HG03097 (cell line): ENCODE data around the gene HYAL3.
"Not testable (repeated sequence)": the region's sequence is repeated elsewhere in the genome, so short reads cannot be mapped to it uniquely, and the experiment has no call there.

Experiments used
- ATAC-seq: cut with Tn5 transposase; IDR thresholded peaks from one replicate; pipeline ENCODE4 v1.9.1; 2021; ENCODE audit not compliant: unreplicated experiment, low FRiP score

The HYAL3 gene

DNA sequence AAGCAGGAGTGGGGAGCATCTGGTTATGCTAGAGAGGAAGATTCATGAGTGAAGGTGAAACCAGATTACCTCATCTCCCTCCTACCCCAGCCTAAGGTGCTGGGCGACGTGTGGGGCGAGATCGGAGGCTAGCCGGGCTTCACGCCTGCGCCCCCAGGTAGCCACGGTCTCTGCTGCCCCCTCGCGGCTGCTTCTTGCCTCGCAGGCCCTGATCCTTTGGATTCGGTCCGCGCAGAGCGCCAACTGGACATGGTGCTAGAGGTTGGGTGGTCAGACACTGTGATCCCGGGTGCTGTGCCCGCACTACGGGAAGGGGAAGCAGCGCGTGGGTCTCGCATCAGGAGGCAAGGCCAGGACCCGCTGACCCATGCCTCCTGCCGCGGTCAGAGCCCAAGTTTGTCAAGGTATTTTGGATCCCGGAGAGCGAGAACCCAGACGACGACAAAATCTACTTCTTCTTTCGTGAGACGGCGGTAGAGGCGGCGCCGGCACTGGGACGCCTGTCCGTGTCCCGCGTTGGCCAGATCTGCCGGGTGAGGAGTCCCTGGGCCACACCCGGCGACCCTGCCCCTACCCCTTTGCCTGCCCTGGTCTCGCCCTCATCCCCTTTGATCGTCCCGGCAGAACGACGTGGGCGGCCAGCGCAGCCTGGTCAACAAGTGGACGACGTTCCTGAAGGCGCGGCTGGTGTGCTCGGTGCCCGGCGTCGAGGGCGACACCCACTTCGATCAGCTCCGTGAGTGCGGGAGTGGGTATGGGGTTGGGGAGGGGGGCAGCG lies 26.1 kb downstream of the HYAL3 start:
- peak; percentile 81 for ATAC-seq

- ATAC-seq, result not testable (repeated sequence)
Measured at GRCh38 chr3:50272538-50272910, 26.7 kb downstream of the HYAL3 start.

DNA sequence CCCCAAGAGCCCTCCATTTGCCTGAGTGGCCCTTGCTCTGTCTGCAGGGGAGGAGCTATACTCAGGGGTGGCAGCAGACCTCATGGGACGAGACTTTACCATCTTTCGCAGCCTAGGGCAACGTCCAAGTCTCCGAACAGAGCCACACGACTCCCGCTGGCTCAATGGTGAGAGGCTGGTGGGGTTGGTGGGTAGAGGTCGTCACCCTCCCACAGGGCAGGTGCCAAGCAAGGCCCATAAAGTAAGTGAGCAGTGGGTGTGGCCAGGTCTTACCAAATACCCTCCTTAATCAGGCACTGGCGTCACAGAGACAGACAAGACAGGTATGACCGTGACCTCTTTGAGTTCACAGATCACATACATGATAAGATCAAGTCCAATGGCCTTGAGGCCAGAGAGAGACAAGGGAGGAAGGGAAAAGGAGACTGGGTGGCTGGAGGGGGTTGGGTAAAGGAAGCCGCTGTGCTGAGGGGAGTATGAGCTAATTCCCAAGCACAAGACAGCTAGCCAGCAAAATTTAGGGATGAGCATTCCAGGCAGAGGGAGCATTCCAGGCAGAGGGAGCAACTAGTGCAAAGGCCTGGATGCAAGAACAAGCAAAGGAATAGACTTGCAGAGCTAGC lies 27.8 kb downstream of the HYAL3 start:
- ATAC-seq, result no peak

DNA sequence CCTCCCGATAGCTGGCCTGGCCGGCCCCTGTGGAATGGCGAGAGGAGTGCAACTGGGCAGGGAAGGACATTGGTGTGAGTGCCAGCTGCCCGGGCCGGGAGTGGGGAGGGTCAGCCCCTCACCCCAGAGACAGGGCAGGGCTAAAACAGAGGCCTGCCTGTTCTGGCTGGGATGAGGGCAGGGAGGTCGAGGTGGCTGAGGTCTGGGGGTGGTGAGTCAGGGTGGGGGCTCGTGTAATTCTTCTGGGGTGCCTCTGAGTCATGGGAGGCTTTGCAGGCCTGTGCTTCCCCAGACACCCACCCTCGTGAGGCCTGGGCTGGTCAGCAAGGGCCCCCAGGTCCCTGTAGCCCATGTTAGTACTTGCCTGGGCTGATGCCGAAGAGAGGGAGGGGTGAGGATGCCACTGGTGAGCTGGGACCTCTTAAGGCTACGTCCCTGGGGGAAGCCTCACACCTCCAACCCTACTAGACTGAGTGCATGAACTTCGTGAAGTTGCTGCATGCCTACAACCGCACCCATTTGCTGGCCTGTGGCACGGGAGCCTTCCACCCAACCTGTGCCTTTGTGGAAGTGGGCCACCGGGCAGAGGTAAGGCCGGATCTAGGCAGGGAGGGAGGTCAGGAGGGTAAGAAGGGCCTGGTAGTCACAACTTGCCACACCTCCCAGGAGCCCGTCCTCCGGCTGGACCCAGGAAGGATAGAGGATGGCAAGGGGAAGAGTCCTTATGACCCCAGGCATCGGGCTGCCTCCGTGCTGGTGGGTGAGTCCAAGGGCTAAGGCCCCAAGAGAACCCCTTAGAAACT lies 28.6 kb downstream of the HYAL3 start:
- no peak for ATAC-seq

GRCh38 chr3:50269977-50270413 lies 29.2 kb downstream of the HYAL3 start:
- no peak for ATAC-seq

GRCh38 chr3:50269460-50269859 lies 29.7 kb downstream of the HYAL3 start:
- ATAC-seq, result no peak

GRCh38 chr3:50268703-50269451 lies 30.3 kb downstream of the HYAL3 start, which contains the start of gene SEMA3B:
Gene SEMA3B (plus strand): TSS chr3:50269147. CDS start chr3:50269241, 94 bp downstream.
- ATAC-seq, result no peak

DNA sequence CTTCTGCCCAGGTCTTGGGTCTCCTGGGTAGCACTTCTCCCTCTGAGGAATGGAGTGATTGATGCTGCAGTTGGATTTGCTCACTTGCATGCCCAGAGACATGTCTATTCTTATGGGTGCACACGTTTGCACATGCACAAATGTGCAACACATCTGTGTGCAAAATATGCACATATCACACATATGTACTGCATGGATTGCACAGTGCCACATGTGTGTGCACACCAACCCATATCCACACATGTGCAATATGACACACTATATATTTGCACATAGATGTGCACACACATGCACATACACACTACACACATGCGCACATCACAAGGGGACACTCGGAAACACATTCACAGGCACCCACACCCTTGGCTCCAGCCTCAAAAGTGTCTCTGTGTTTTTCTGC lies 30.9 kb downstream of the HYAL3 start:
- ATAC-seq, result no peak

DNA sequence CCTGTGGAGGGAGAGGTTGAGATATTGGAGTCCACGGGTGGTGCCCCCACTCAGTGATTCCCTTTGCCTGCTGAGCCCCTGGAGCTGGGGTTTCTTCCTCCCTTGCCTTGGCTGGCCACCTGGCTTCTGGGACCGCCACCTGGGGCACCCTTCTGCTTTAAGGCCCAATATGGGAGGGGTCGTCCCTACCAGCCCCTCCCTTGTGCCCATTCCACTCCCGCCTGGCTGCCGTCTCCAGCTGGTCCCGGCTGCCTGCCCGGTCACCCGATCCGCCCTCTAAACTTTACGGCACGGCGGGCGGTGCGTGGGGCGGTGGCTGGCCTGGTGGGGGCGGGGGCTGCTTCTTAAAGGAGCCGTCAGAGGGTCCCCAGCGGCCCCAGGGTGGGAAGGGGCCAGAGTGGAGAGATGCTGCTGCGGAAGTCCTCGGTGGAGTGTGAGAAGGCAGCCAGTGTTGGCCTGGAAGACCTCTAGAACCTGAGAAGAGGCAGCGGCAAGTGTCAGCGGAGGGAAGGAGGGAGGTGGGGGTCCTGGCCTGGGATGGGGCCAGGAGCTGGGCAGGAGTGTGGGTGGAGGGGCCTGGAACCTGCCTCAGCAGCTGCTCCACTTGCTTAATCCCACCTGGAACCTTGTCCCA lies 31.8 kb downstream of the HYAL3 start:
- no peak for ATAC-seq

DNA sequence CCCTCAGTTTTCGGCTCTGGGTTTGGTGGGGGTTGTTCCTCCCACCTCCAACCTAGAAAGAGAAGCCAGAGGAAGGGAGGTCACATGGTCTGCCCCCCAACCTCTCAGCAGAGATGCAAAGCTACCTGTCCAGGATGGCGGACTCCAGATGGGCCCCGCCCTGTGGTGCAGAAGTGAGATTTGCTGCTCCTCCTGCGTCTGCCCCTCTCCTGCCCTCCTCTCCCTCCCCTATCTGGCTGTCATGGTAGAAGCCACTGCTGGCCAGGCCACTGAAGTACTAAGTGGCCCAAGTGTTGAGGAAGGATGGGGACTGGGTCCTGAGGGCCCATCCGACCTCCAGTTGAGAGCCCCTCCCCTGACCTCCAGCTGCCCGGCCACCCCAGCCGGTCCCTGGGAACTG lies 32.4 kb downstream of the HYAL3 start:
- no peak for ATAC-seq

- no peak for ATAC-seq
Measured at GRCh38 chr3:50266017-50266416, 33.2 kb downstream of the HYAL3 start.

GRCh38 chr3:50265571-50265970 lies 33.6 kb downstream of the HYAL3 start:
- ATAC-seq, result no peak

DNA sequence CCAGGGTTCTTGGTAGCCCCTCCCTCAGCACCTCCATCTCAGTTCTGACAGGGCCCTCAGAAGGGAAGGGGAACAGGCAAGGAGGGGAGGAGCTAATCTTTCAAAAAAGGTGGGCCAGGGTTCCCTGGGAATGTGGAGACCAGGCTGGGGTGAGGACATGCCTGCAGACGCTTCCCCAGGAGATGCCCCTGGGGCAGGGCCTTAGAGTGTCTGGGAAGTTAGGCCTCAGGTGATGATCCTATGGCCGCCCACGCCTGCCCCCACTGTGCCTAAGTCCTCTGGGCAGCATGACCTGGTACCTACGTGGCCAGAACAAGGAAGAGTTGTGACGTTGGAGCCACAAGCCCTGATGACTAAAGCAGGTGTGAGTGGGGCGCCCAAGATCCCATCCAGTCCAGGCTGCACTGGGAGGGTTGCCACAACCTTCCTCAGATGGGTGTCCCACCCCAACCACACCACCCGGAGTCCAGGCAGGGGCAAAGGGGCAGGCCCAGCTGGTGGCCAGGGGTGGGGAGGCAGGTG lies 34.2 kb downstream of the HYAL3 start:
- no peak for ATAC-seq

DNA sequence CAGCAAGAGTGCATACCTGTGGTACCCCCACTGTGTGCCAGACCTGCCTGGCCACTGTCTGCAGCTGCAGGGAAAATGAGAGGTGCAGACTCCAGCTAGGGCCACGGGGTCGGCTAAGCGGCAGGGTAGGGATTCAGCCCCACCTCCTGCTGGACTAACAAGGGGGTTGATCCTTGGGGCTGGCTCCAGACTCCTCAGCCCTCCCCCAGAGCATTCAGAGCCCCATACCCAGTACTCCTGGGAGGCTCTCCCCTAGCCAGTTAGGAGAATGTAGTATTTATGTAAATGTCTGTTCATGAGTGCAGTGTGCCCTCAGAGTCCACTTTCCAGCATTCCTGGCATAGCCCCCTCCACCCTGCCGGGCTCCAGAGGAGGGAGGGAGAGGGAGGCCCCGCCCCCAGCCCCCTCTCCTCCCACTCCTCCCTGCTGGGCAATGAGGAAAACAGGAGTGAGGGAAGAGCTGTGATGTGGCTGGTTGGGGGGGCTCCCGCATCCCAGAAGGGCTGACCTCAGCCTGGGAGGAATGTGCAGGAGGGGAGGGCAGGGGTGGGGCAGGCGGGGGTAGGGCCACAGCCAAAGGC lies 34.7 kb downstream of the HYAL3 start:
- ATAC-seq, result no peak

DNA sequence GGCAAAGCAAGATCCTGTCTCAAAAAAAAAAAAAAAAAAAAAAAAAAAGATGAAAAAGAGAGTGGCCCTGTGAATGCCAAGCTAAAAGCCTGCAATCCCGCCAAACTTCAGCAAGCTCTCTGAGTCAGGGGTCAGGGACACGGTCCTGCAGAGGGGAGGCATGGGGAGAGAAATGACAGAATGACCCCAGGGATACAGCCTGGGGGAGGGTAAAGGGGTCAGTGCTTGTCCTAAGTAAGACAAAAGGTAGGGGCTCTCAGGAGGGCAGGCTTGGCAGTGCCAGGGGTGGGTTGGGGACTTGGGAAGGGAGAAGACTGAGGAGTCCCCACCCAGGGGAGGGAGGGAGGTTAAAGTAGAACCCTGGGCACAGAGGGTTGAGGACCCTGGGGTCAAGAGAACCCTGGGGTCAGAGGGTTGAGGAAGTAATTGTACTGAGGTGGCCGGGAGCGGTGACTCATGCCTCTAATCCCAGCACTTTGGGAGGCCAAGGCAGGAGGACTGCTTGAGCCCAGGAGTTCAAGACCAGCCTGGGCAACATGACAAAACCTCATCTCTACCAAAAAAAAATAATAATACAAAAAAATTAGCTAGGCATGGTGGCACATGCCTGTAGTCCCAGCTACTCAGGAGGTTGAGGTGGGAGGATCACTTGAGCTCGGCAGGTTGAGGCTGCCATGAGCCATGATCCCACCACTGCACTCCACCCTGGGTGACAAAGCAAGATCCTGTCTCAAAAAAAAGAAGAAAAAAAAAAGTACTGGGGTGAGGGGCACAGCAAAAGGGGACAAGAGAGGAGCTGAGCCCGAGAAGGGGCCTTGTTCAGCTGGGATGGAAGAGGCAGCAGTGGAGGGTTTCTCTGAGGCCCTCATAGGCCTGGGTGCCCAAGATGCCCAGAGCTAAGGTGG lies 35.5 kb downstream of the HYAL3 start:
- no peak for ATAC-seq

- no peak for ATAC-seq
Measured at GRCh38 chr3:50262778-50263177, 36.4 kb downstream of the HYAL3 start.

DNA sequence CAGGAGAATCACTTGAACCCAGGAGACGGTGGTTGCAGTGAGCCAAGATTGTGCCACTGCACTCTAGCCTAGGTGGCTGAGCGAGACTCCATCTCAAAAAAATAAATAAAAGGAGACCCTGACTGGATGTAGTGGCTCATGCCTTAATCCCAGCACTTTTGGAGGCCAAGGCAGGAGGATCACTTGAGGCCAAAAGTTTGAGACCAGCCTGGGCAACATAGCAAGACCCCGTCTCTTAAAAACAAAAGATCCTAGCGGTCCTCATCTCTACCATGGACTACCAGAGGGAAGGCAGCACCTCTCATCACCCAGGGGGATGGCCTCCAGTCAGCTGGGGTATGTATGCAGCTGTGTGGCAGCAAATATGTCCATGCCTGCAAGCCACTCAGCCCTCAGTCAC lies 37.0 kb downstream of the HYAL3 start:
- not testable (repeated sequence) for ATAC-seq

DNA sequence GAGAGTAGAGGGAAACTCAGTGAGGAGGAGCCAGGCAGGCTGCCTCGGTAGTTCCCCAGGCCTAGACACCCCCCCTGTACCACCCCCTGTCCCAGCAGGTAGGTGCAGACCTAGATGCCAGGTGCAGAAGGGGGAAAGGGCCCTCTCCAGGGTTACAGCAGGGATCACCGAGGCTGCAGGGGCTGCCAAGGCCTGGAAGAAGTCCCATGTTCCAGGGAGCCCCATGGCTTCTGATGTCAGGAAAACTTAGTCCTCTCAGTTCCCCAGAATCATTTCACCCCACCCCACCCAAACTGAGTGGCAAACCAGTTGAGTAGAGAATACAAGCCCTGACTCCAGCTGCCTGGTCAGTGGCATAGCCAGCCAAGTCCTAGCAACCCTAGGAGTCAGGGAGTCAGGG lies 37.7 kb downstream of the HYAL3 start:
- ATAC-seq, result no peak
